SK-N-SH (cell line): ENCODE measurements around the gene OR10G3.
"Not testable (repeated sequence)": the region's sequence is repeated elsewhere in the genome, so short reads cannot be mapped to it uniquely, and the experiment has no call there.

ENCODE experiments used
- CHD2 ChIP-seq: fragments of 150-350 bp; IDR thresholded peaks from 2 replicates; pipeline ENCODE4 v1.6.1; 2018; ENCODE audit warnings: low read length; ENCODE audit not compliant: partially characterized antibody
- CTCF ChIP-seq: fragments of 200-600 bp; sonication (generic); IDR thresholded peaks from 2 replicates; pipeline ENCODE4 v1.6.1; 2017; ENCODE audit warnings: antibody characterized with exemption, mild to moderate bottlenecking, moderate library complexity
- MAX ChIP-seq: IDR thresholded peaks from 2 replicates; pipeline ENCODE4 v1.4.0; 2012; ENCODE audit warnings: low read depth
- PBX3 ChIP-seq: IDR thresholded peaks from 2 replicates; pipeline ENCODE4; 2012
- POLR2AphosphoS5 ChIP-seq: IDR thresholded peaks from 2 replicates; pipeline ENCODE4 v1.6.1; 2012; ENCODE audit warnings: low read depth, low read length
- RAD21 ChIP-seq: IDR thresholded peaks from 2 replicates; pipeline ENCODE4 v1.6.1; 2012; ENCODE audit warnings: mild to moderate bottlenecking, low read length
- REST ChIP-seq: IDR thresholded peaks from 2 replicates; pipeline ENCODE4 v1.6.1; 2012; ENCODE audit warnings: mild to moderate bottlenecking, low read depth, low read length, moderate library complexity
- TAF1 ChIP-seq: IDR thresholded peaks from 2 replicates; pipeline ENCODE4 v1.6.1; 2012; ENCODE audit warnings: low read depth, mild to moderate bottlenecking, low read length, moderate library complexity, borderline replicate concordance
- TEAD4 ChIP-seq: IDR thresholded peaks from 2 replicates; pipeline ENCODE4 v1.4.0; 2012; ENCODE audit warnings: mild to moderate bottlenecking, borderline replicate concordance; ENCODE audit not compliant: insufficient read depth

- not testable (repeated sequence) for TF ChIP-seq POLR2AphosphoS5, CTCF, PBX3, REST, RAD21, MAX, TAF1, TEAD4, CHD2
Measured at GRCh38 chr14:21602181-21602580, 22.3 kb upstream of the OR10G3 start.
